Mesenchymal stem cell (in vitro differentiated cells and primary cell): Measurements from ENCODE around the gene MRPL38.
"Not testable (repeated sequence)": the region's sequence is repeated elsewhere in the genome, so short reads cannot be mapped to it uniquely, and the experiment has no call there.

ENCODE experiments used
- DNase-seq: peaks from one replicate; pipeline ENCODE4 v3.0.0-alpha.2; 2013
- H2AFZ ChIP-seq: one replicate; pipeline ENCODE4 v1.6.1; 2013; ENCODE audit warnings: low read depth, mild to moderate bottlenecking, control low read depth, inconsistent platforms, low read length, moderate library complexity
- H2AK5ac ChIP-seq: 2 replicates; pipeline ENCODE4 v1.6.1; 2013; ENCODE audit warnings: low read length, moderate library complexity, mild to moderate bottlenecking, inconsistent platforms; ENCODE audit not compliant: severe bottlenecking
- H2BK120ac ChIP-seq: one replicate; pipeline ENCODE4 v1.6.1; 2013; ENCODE audit warnings: low read depth, mild to moderate bottlenecking, inconsistent platforms, low read length, moderate library complexity
- H2BK12ac ChIP-seq, 2 experiments: one replicate each; pipeline ENCODE4 v1.6.1; 2013; ENCODE audit warnings: inconsistent platforms in 2 of 2, low read length in 2 of 2, mild to moderate bottlenecking in 2 of 2, moderate library complexity in 2 of 2, control low read depth in 1 of 2
- H2BK15ac ChIP-seq: one replicate; pipeline ENCODE4 v1.6.1; 2013; ENCODE audit warnings: mild to moderate bottlenecking, low read depth, inconsistent platforms; ENCODE audit not compliant: poor library complexity, severe bottlenecking
- H2BK5ac ChIP-seq: 2 replicates; pipeline ENCODE4 v1.6.1; 2013; ENCODE audit warnings: low read depth, mild to moderate bottlenecking, low read length, control low read depth, inconsistent platforms; ENCODE audit not compliant: poor library complexity, severe bottlenecking
- H3K14ac ChIP-seq, 2 experiments: one replicate each; pipeline ENCODE4 v1.6.1; 2013; ENCODE audit warnings: inconsistent platforms in 2 of 2, low read length in 2 of 2, control low read depth in 1 of 2, mild to moderate bottlenecking in 1 of 2, moderate library complexity in 1 of 2
- H3K18ac ChIP-seq, 2 experiments: one replicate each; pipeline ENCODE4 v1.6.1; 2013; ENCODE audit warnings: inconsistent platforms in 2 of 2, low read length in 2 of 2, control low read depth in 1 of 2, low read depth in 1 of 2, mild to moderate bottlenecking in 1 of 2
- H3K23ac ChIP-seq, 2 experiments: one replicate each; pipeline ENCODE4 v1.6.1; 2013; ENCODE audit warnings: inconsistent platforms in 2 of 2, low read length in 2 of 2, mild to moderate bottlenecking in 2 of 2, moderate library complexity in 2 of 2, control low read depth in 1 of 2
- H3K27ac ChIP-seq: 2 replicates; pipeline ENCODE4 v1.5.1; 2013; ENCODE audit warnings: mild to moderate bottlenecking, moderate library complexity, low read length, control low read depth, inconsistent platforms; ENCODE audit not compliant: poor library complexity, severe bottlenecking
- H3K27me3 ChIP-seq, 2 experiments: 2 replicates each; pipeline versions ENCODE4 v1.6.1 to v1.7.0; 2013; ENCODE audit warnings: low read length in 2 of 2, mild to moderate bottlenecking in 2 of 2, moderate library complexity in 2 of 2, control low read depth in 1 of 2, inconsistent platforms in 1 of 2; ENCODE audit not compliant: control insufficient read depth in 1 of 2, insufficient read depth in 1 of 2
- H3K36me3 ChIP-seq, 2 experiments: 2 replicates each; pipeline versions ENCODE4 v1.6.1 to v1.7.0; 2013; ENCODE audit warnings: low read length in 2 of 2, control low read depth in 1 of 2, inconsistent platforms in 1 of 2, low read depth in 1 of 2, mild to moderate bottlenecking in 1 of 2; ENCODE audit not compliant: insufficient read depth in 2 of 2, control insufficient read depth in 1 of 2
- H3K4ac ChIP-seq, 2 experiments: one replicate each; pipeline ENCODE4 v1.6.1; 2013; ENCODE audit warnings: inconsistent platforms in 2 of 2, low read length in 2 of 2, mild to moderate bottlenecking in 2 of 2, moderate library complexity in 2 of 2, control low read depth in 1 of 2, low read depth in 1 of 2
- H3K4me1 ChIP-seq: 2 replicates; pipeline ENCODE4 v1.6.1; 2013; ENCODE audit warnings: low read depth, low read length, control low read depth; ENCODE audit not compliant: control insufficient read depth, insufficient read depth
- H3K4me2 ChIP-seq: 2 replicates; pipeline ENCODE4 v1.6.1; 2013; ENCODE audit warnings: low read length, mild to moderate bottlenecking, inconsistent platforms; ENCODE audit not compliant: poor library complexity, severe bottlenecking
- H3K4me3 ChIP-seq, 2 experiments: 2 replicates each; pipeline versions ENCODE4 v1.5.1 to v1.7.0; 2013; ENCODE audit warnings: low read length in 2 of 2, mild to moderate bottlenecking in 2 of 2, control low read depth in 1 of 2, low read depth in 1 of 2; ENCODE audit not compliant: insufficient read depth in 1 of 2
- H3K79me1 ChIP-seq: replicated peaks from 2 replicates; pipeline ENCODE4 v1.6.1; 2013; ENCODE audit warnings: mild to moderate bottlenecking, control low read depth, low read length, inconsistent platforms; ENCODE audit not compliant: poor library complexity, severe bottlenecking
- H3K9ac ChIP-seq: 2 replicates; pipeline ENCODE4 v1.7.0; 2013; ENCODE audit warnings: mild to moderate bottlenecking, low read length, moderate library complexity
- H3K9me3 ChIP-seq: 2 replicates; pipeline ENCODE4 v1.7.0; 2013; ENCODE audit warnings: mild to moderate bottlenecking, low read length; ENCODE audit not compliant: control insufficient read depth
- H4K8ac ChIP-seq: one replicate; pipeline ENCODE4 v1.6.1; 2013; ENCODE audit warnings: inconsistent platforms, mild to moderate bottlenecking, low read length, moderate library complexity
- H4K91ac ChIP-seq: one replicate; pipeline ENCODE4 v1.6.1; 2013; ENCODE audit warnings: mild to moderate bottlenecking, low read length, inconsistent platforms
- WGBS: methylation state at CpG from one replicate; pipeline ENCODE4 v1.1.7; 2013; ENCODE audit warnings: mixed read lengths; 5-methylcytosine and 5-hydroxymethylcytosine counted together

The MRPL38 gene

GRCh38 chr17:75854881-75855309 is 49.8 kb downstream of the MRPL38 start:
- Histone ChIP-seq H4K91ac (no peak overlapping the region), H3K18ac (peak overlapping the region in 1 of 2 experiments; percentile 72), H3K4me3 (peak overlapping the region; percentile 72 to 90), H4K8ac (peak overlapping the region; percentile 83), H3K4me2 (peak overlapping the region; percentile 70), H3K79me1 (peaks cover 4% of the 10 kb centered on the region), H3K14ac (no peak overlapping the region), H2AFZ (no peak overlapping the region), H2BK120ac (peak overlapping the region; percentile 87), H2BK5ac (peak overlapping the region; percentile 85), H2AK5ac (no peak overlapping the region), H2BK15ac (no peak overlapping the region), H3K4me1 (peaks cover 9% of the 10 kb centered on the region), H3K4ac (peak overlapping the region in 1 of 2 experiments; percentile 50), H3K27me3 (no peaks in the 10 kb centered on the region), H3K9me3 (no peaks in the 10 kb centered on the region), H3K27ac (peak overlapping the region; percentile 87), H3K36me3 (peaks cover 14 to 24% of the 10 kb centered on the region in 2 experiments), H3K23ac (no peak overlapping the region), H3K9ac (peak overlapping the region; percentile 94), H2BK12ac (no peak overlapping the region)
- no peak for DNase-seq
- 3% methylated on average over 19 of the region's 19 CpGs for WGBS

DNA sequence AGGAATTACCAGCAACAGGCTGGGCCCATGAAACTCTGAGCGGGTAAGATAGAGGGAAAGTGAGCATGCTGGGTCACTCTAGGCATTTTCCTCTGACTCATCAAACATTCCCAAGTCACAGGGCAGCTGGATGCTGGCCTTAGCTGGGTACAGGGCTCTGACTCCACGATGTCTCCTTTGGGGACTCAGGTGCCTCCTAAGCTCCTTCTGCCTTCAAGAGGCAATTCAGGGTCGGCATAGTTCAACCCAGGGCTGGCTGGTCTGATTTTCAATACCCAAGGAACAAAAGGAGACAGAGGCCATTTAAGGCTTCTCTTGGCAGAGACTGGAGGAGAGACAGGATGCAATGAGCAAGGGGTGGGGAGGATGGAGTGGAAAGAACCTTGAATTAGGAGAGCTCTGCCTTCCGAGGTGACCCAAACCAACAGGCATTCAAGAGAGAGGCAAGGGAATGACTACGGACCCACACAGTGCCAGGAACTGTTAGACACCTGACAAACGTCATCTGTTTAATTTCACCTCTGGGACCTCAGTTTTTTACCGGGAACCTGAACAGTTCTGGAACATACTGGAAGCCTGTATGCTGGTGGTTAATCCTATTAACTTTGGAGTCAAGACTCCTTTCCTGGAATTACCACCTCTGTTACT is 50.5 kb downstream of the MRPL38 start:
- Histone ChIP-seq H3K18ac (peak overlapping the region in 1 of 2 experiments; percentile 18), H2AFZ (no peak overlapping the region), H3K4ac (peak overlapping the region; percentile 31 to 65), H3K27me3 (no peaks in the 10 kb centered on the region), H3K27ac (peak overlapping the region; percentile 87), H3K4me1 (peaks cover 9% of the 10 kb centered on the region), H3K4me3 (peak overlapping the region in 1 of 2 experiments; percentile 90), H2BK12ac (no peak overlapping the region), H2BK5ac (no peak overlapping the region), H3K4me2 (peak overlapping the region; percentile 70), H4K8ac (no peak overlapping the region), H3K14ac (no peak overlapping the region), H3K36me3 (peaks cover 21 to 31% of the 10 kb centered on the region in 2 experiments), H3K9ac (peak overlapping the region; percentile 94), H2BK120ac (no peak overlapping the region), H2AK5ac (peak overlapping the region; percentile 28), H2BK15ac (no peak overlapping the region), H3K9me3 (no peaks in the 10 kb centered on the region), H3K79me1 (peaks cover 10% of the 10 kb centered on the region), H3K23ac (no peak overlapping the region), H4K91ac (no peak overlapping the region)
- DNase-seq = peak; percentile 91
- 34% methylated on average over 7 of the region's 7 CpGs for WGBS

DNA sequence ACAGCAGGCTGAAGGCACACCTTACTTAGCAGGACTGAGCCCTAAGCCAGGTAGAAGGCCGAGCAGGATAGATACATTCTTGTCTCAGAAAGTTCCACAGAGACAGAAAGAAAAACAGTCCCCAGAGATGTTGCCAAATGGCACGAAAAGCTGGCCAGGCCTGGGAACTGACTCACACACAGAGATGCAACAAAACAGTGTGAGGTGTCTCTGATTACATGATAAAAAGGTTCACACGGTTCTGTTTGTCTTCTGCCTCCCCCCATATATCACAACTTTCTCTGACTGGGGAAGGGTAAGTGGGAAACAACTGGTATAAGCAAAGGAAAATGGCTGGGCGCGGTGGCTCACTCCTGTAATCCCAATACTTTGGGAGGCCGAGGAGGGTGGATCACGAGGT is 51.3 kb downstream of the MRPL38 start:
- peak overlapping the region; percentile 94 for H3K9ac ChIP-seq
- H2BK120ac ChIP-seq = no peak overlapping the region
- no peak overlapping the region for H2BK12ac ChIP-seq
- H2BK15ac ChIP-seq = no peak overlapping the region
- no peaks in the 10 kb centered on the region for H3K9me3 ChIP-seq
- no peaks in the 10 kb centered on the region for H3K27me3 ChIP-seq
- no peak overlapping the region for H3K18ac ChIP-seq
- H3K4me2 ChIP-seq = no peak overlapping the region
- peaks cover 9% of the 10 kb centered on the region for H3K4me1 ChIP-seq
- no peak overlapping the region for H2BK5ac ChIP-seq
- no peak overlapping the region for H3K4ac ChIP-seq
- peak overlapping the region; percentile 26 for H2AK5ac ChIP-seq
- WGBS = 80% methylated on average over 2 of the region's 7 CpGs
- H3K14ac ChIP-seq = no peak overlapping the region
- H3K36me3 ChIP-seq = peaks cover 29 to 39% of the 10 kb centered on the region in 2 experiments
- no peak overlapping the region for H4K8ac ChIP-seq
- H4K91ac ChIP-seq = no peak overlapping the region
- H3K23ac ChIP-seq = no peak overlapping the region
- H2AFZ ChIP-seq = no peak overlapping the region
- peak overlapping the region in 1 of 2 experiments; percentile 23 for H3K4me3 ChIP-seq
- DNase-seq = peak; percentile 88
- H3K27ac ChIP-seq = peak overlapping the region; percentile 87
- H3K79me1 ChIP-seq = peaks cover 12% of the 10 kb centered on the region

DNA sequence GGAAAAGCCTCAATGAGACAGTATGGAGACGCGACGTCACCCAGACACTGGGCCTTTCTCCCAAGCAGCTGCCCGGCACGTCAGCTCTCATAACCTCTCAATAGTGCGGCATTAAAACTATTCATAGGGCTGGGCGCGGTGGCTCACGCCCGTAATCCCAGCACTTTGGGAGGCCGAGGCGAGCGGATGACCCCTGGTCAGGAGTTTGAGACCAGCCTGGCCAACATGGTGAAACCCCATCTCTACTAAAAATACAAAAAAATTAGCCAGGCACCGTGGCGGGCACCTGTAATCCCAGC is 53.0 kb downstream of the MRPL38 start:
- Histone ChIP-seq H3K36me3 (peaks cover 47 to 57% of the 10 kb centered on the region in 2 experiments), H3K79me1 (peaks cover 18% of the 10 kb centered on the region), H3K27ac (peak overlapping the region; percentile 9)
- not testable (repeated sequence) for DNase-seq, H2BK5ac ChIP-seq, H3K9me3 ChIP-seq, H3K18ac ChIP-seq, H3K23ac ChIP-seq, H3K4me3 ChIP-seq, H2AFZ ChIP-seq, H2BK12ac ChIP-seq, H2AK5ac ChIP-seq, H3K14ac ChIP-seq, H3K27me3 ChIP-seq, H2BK15ac ChIP-seq, H3K9ac ChIP-seq, H2BK120ac ChIP-seq, H4K8ac ChIP-seq, H3K4ac ChIP-seq, H4K91ac ChIP-seq, H3K4me1 ChIP-seq, H3K4me2 ChIP-seq
- WGBS = 97% methylated on average over 15 of the region's 15 CpGs
